H9 (cell line): ENCODE results near the gene NECAB3. TPM values are rescaled to one million over a fixed set of nuclear protein-coding genes. Genes with fewer than 3 reads are reported as not detected.

Source experiments
- DNase-seq: peaks from one replicate; pipeline ENCODE4 v3.0.0-alpha.2; 2017
- H2AFZ ChIP-seq: one replicate; pipeline ENCODE4 v1.6.1; 2013; ENCODE audit warnings: mild to moderate bottlenecking, low read length, control low read depth, moderate library complexity
- H2AK5ac ChIP-seq: 2 replicates; pipeline ENCODE4 v1.6.1; 2013; ENCODE audit warnings: low read length, control low read depth, mixed read lengths; ENCODE audit not compliant: insufficient read length
- H2BK120ac ChIP-seq: one replicate; pipeline ENCODE4 v1.6.1; 2013; ENCODE audit warnings: low read depth, mild to moderate bottlenecking, low read length, control low read depth, inconsistent platforms; ENCODE audit not compliant: poor library complexity, severe bottlenecking
- H2BK12ac ChIP-seq: 2 replicates; pipeline ENCODE4 v1.6.1; 2013; ENCODE audit warnings: low read length, control low read depth, mixed read lengths, low read depth; ENCODE audit not compliant: insufficient read length
- H2BK15ac ChIP-seq: 2 replicates; pipeline ENCODE4 v1.6.1; 2013; ENCODE audit warnings: low read depth, low read length, control low read depth
- H2BK20ac ChIP-seq: one replicate; pipeline ENCODE4 v1.6.1; 2013; ENCODE audit warnings: low read depth, mild to moderate bottlenecking, low read length, control low read depth, inconsistent platforms; ENCODE audit not compliant: poor library complexity, severe bottlenecking
- H2BK5ac ChIP-seq: 2 replicates; pipeline ENCODE4 v1.6.1; 2013; ENCODE audit warnings: low read length, control low read depth, mixed read lengths; ENCODE audit not compliant: insufficient read length
- H3K14ac ChIP-seq: 2 replicates; pipeline ENCODE4 v1.6.1; 2013; ENCODE audit warnings: low read length, control low read depth; ENCODE audit not compliant: insufficient read depth
- H3K18ac ChIP-seq: 2 replicates; pipeline ENCODE4 v1.6.1; 2013; ENCODE audit warnings: low read depth, mild to moderate bottlenecking, mixed read lengths, low read length, control low read depth; ENCODE audit not compliant: insufficient read length
- H3K23ac ChIP-seq: 2 replicates; pipeline ENCODE4 v1.6.1; 2013; ENCODE audit warnings: low read length, control low read depth, mixed read lengths, low read depth; ENCODE audit not compliant: insufficient read length
- H3K23me2 ChIP-seq: 2 replicates; pipeline ENCODE4 v1.6.1; 2013; ENCODE audit warnings: low read depth, mild to moderate bottlenecking, mixed read lengths, low read length, control low read depth; ENCODE audit not compliant: insufficient read length, poor library complexity, severe bottlenecking
- H3K27ac ChIP-seq: 2 replicates; pipeline ENCODE4 v1.5.1; 2013; ENCODE audit warnings: low read length, control low read depth, mixed read lengths, low read depth; ENCODE audit not compliant: insufficient read length
- H3K27me3 ChIP-seq: 2 replicates; pipeline ENCODE4 v1.6.1; 2013; ENCODE audit warnings: low read length, control low read depth, inconsistent platforms; ENCODE audit not compliant: insufficient read depth
- H3K4ac ChIP-seq: 2 replicates; pipeline ENCODE4 v1.6.1; 2013; ENCODE audit warnings: low read depth, mild to moderate bottlenecking, control low read depth, inconsistent platforms, low read length, moderate library complexity
- H3K4me1 ChIP-seq: 2 replicates; pipeline ENCODE4 v1.6.1; 2013; ENCODE audit warnings: low read length, control low read depth, inconsistent platforms; ENCODE audit not compliant: insufficient read depth
- H3K4me2 ChIP-seq: 2 replicates; pipeline ENCODE4 v1.6.1; 2013; ENCODE audit warnings: low read length, control low read depth, mixed read lengths; ENCODE audit not compliant: insufficient read length, insufficient read depth
- H3K56ac ChIP-seq: 2 replicates; pipeline ENCODE4 v1.6.1; 2013; ENCODE audit warnings: low read depth, mild to moderate bottlenecking, mixed read lengths, low read length, control low read depth; ENCODE audit not compliant: insufficient read length
- H3K79me1 ChIP-seq: 2 replicates; pipeline ENCODE4 v1.6.1; 2013; ENCODE audit warnings: low read depth, mild to moderate bottlenecking, moderate library complexity, low read length, control low read depth, inconsistent platforms; ENCODE audit not compliant: insufficient read depth, poor library complexity, severe bottlenecking
- H3K79me2 ChIP-seq: 2 replicates; pipeline ENCODE4 v1.6.1; 2013; ENCODE audit warnings: low read length, control low read depth, inconsistent platforms; ENCODE audit not compliant: insufficient read depth
- H3K9ac ChIP-seq: 2 replicates; pipeline ENCODE4 v1.6.1; 2013; ENCODE audit warnings: low read length, control low read depth, mixed read lengths; ENCODE audit not compliant: insufficient read length; ENCODE audit errors: extremely low read depth
- H3K9me3 ChIP-seq: one replicate; pipeline ENCODE4 v1.6.1; 2013; ENCODE audit warnings: low read depth, low read length, inconsistent platforms; ENCODE audit not compliant: control insufficient read depth
- H3T11ph ChIP-seq: one replicate; pipeline ENCODE4 v1.6.1; 2013; ENCODE audit warnings: mild to moderate bottlenecking, low read length, control low read depth, inconsistent platforms
- H4K20me1 ChIP-seq: one replicate; pipeline ENCODE4 v1.6.1; 2013; ENCODE audit not compliant: control insufficient read depth, insufficient read length, insufficient read depth
- H4K5ac ChIP-seq: 2 replicates; pipeline ENCODE4 v1.6.1; 2013; ENCODE audit warnings: low read depth, mild to moderate bottlenecking, mixed read lengths, low read length, control low read depth; ENCODE audit not compliant: insufficient read length
- H4K8ac ChIP-seq: replicated peaks from 2 replicates; pipeline ENCODE4 v1.6.1; 2013; ENCODE audit warnings: low read length, control low read depth, mixed read lengths, low read depth; ENCODE audit not compliant: insufficient read length
- H4K91ac ChIP-seq: 2 replicates; pipeline ENCODE4 v1.6.1; 2013; ENCODE audit warnings: low read depth, mild to moderate bottlenecking, moderate library complexity, mixed read lengths, low read length, control low read depth; ENCODE audit not compliant: insufficient read length
- H3K27ac Mint-ChIP-seq, 3 experiments: 2 replicates in 2 of 3; 3 replicates in 1 of 3; pipeline ENCODE4 v1.8.0; 2020 to 2021; ENCODE audit warnings: mixed read lengths in 3 of 3, mild to moderate bottlenecking in 1 of 3, moderate library complexity in 1 of 3
- H3K27me3 Mint-ChIP-seq: 2 replicates; pipeline ENCODE4 v1.8.0; 2021; ENCODE audit warnings: low read depth, mild to moderate bottlenecking, moderate library complexity, mixed read lengths
- H3K36me3 Mint-ChIP-seq, 3 experiments: 2 replicates in 2 of 3; 3 replicates in 1 of 3; pipeline ENCODE4 v1.8.0; 2020 to 2021; ENCODE audit warnings: low read depth in 3 of 3, mixed read lengths in 3 of 3; ENCODE audit not compliant: insufficient read depth in 1 of 3
- H3K4me1 Mint-ChIP-seq, 2 experiments: 2 replicates each; pipeline ENCODE4 v1.8.0; 2020; ENCODE audit warnings: mixed read lengths in 2 of 2
- H3K4me3 Mint-ChIP-seq, 2 experiments: 2 replicates in 1 of 2; 3 replicates in 1 of 2; pipeline ENCODE4 v1.8.0; 2020 to 2021; ENCODE audit warnings: mild to moderate bottlenecking in 2 of 2, mixed read lengths in 2 of 2, moderate library complexity in 1 of 2
- H3K9me3 Mint-ChIP-seq, 2 experiments: 2 replicates in 1 of 2; 3 replicates in 1 of 2; pipeline ENCODE4 v1.8.0; 2020; ENCODE audit warnings: mild to moderate bottlenecking in 2 of 2, mixed read lengths in 2 of 2, moderate library complexity in 1 of 2
- CTCF ChIP-seq: fragments of 200-600 bp; sonication (generic); conservative IDR thresholded peaks from 3 replicates; pipeline ENCODE4 v1.8.0; 2021; ENCODE audit warnings: antibody characterized with exemption, mild to moderate bottlenecking
- WGBS: extraction: QIAGEN DNeasy Blood & Tissue Kit; methylation state at CpG from one replicate; pipeline ENCODE4 v1.1.7; 2013; ENCODE audit warnings: missing lambda C conversion rate, low lambda C conversion rate, mixed read lengths; ENCODE audit not compliant: insufficient read length; ENCODE audit errors: extremely low coverage; 5-methylcytosine and 5-hydroxymethylcytosine counted together
- total RNA-seq: library from RNA; stranded (reverse); gene quantifications from 2 replicates; pipeline ENCODE4 v1.2.1, GENCODE V29; 2021

The NECAB3 gene
- total RNA-seq, 1 experiment from 2014 or later = 57.7 TPM

DNA sequence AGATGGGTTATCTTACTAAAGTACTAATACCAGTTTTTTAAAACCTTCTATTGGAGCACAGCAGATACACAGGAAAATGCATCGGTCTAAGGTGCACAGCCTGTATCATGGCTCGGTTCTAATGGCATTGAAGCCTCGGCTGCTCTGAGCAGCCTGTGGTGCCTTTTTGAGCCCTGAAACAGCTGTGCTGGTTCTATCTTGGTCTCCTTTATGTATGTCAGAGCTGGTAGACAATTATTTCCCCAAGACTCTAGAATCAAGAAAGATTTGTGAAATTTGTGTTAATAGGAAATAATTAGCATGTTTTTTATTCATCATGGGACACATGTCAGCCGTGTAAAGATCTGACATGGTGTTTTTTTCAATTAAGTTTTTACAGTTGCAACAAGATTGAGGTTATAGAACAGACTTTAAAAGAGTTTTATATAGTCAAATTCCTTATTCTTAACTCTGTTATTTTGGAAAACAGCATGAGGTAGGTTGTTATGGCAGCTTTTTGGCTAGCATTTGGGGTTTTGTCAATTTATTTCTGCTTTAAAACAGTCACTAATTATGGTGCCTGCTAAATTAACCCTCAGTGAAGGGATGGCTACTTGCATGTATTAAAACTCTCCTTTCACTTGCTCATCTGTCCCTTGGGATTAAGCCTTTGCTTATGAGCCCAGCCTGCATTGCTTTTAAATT is 52.4 kb downstream of the NECAB3 start:
- no peaks in the 10 kb centered on the region for H3K4me1 ChIP-seq
- no peak overlapping the region for H2AFZ ChIP-seq
- no peak overlapping the region for H2AK5ac ChIP-seq

More for the DNA sequence above, 52.4 kb downstream of the NECAB3 start:
- Histone ChIP-seq H2BK5ac (no peak overlapping the region), H2BK20ac (no peak overlapping the region), H3K4me2 (no peak overlapping the region), H2BK12ac (no peak overlapping the region), H3K4ac (no peak overlapping the region), H3K79me1 (no peaks in the 10 kb centered on the region), H3K9me3 (no peaks in the 10 kb centered on the region), H3K27me3 (no peaks in the 10 kb centered on the region), H3K23me2 (no peaks in the 10 kb centered on the region), H3K27ac (no peak overlapping the region), H2BK120ac (no peak overlapping the region), H3K9ac (no peak overlapping the region), H3K79me2 (no peaks in the 10 kb centered on the region), H4K20me1 (no peaks in the 10 kb centered on the region), H3K56ac (no peak overlapping the region), H3K14ac (no peak overlapping the region), H4K91ac (no peak overlapping the region), H4K8ac (no peak overlapping the region), H3K18ac (no peak overlapping the region), H2BK15ac (no peak overlapping the region), H3T11ph (no peak overlapping the region), H3K23ac (no peak overlapping the region), H4K5ac (no peak overlapping the region)
- H3K9me3 Mint-ChIP-seq = no peaks in the 10 kb centered on the region
- H3K4me3 Mint-ChIP-seq = no peak overlapping the region
- H3K4me1 Mint-ChIP-seq = peaks cover 0 to 3% of the 10 kb centered on the region in 2 experiments; a peak in 1 of 4 replicates
- peaks cover 11 to 44% (median 28%) of the 10 kb centered on the region in 3 experiments; a peak in 6 of 7 replicates for H3K36me3 Mint-ChIP-seq
- H3K27me3 Mint-ChIP-seq = no peaks in the 10 kb centered on the region
- H3K27ac Mint-ChIP-seq = no peak overlapping the region; a peak in 1 of 7 replicates
- no peak for DNase-seq
- no peak for TF ChIP-seq CTCF
- no CpG with 5 or more reads among the region's 4 CpGs for WGBS
